Loucy (cell line): ENCODE results near the gene PFN4.
A peak's percentile ranks its signal among the peaks of the same experiment; 100 is the strongest.

Experiments
- H2AFZ ChIP-seq: fragments of 200-600 bp; sonication (generic); 2 replicates; pipeline ENCODE4 v1.6.0; 2016; ENCODE audit warnings: antibody characterized with exemption, mild to moderate bottlenecking, low read length, moderate library complexity
- H3F3A ChIP-seq: fragments of 200-600 bp; 2 replicates; pipeline ENCODE4 v1.6.0; 2016; ENCODE audit warnings: antibody characterized with exemption, low read depth, mild to moderate bottlenecking
- H3K27me3 ChIP-seq: fragments of 200-600 bp; sonication (generic); 2 replicates; pipeline ENCODE4 v1.6.1; 2014; ENCODE audit warnings: low read length, mild to moderate bottlenecking; ENCODE audit not compliant: insufficient read depth, poor library complexity, severe bottlenecking
- H3K36me3 ChIP-seq: fragments of 200-600 bp; sonication (generic); 2 replicates; pipeline ENCODE4 v1.6.1; 2016; ENCODE audit warnings: low read length; ENCODE audit not compliant: insufficient read depth
- H3K4me1 ChIP-seq: fragments of 200-600 bp; sonication (generic); 2 replicates; pipeline ENCODE4 v1.5.1; 2014; ENCODE audit warnings: low read length, mild to moderate bottlenecking; ENCODE audit not compliant: insufficient read depth, poor library complexity, severe bottlenecking
- H3K4me2 ChIP-seq: fragments of 200-600 bp; sonication (generic); 2 replicates; pipeline ENCODE4 v1.6.0; 2014; ENCODE audit warnings: antibody characterized with exemption, low read length, low read depth, mild to moderate bottlenecking; ENCODE audit not compliant: poor library complexity, severe bottlenecking
- H3K4me3 ChIP-seq: fragments of 200-600 bp; sonication (generic); 2 replicates; pipeline ENCODE4 v1.5.1; 2014; ENCODE audit warnings: low read length, mild to moderate bottlenecking, mixed read lengths; ENCODE audit not compliant: poor library complexity, severe bottlenecking
- H3K79me2 ChIP-seq: fragments of 200-600 bp; sonication (generic); 2 replicates; pipeline ENCODE4 v1.6.1; 2014; ENCODE audit warnings: low read length; ENCODE audit not compliant: insufficient read depth
- H3K9ac ChIP-seq: fragments of 200-600 bp; sonication (generic); 2 replicates; pipeline ENCODE4 v1.6.0; 2014; ENCODE audit warnings: mild to moderate bottlenecking, low read depth, low read length, moderate library complexity; ENCODE audit not compliant: poor library complexity, severe bottlenecking
- H3K9me2 ChIP-seq: fragments of 200-600 bp; sonication (generic); replicated peaks from 2 replicates; pipeline ENCODE4 v1.6.1; 2016; ENCODE audit warnings: low read depth, low read length, mixed read lengths
- H3K9me3 ChIP-seq: fragments of 200-600 bp; sonication (generic); 2 replicates; pipeline ENCODE4 v1.6.1; 2014; ENCODE audit warnings: mild to moderate bottlenecking, antibody characterized with exemption, low read length, low read depth; ENCODE audit not compliant: insufficient read depth
- H4K20me1 ChIP-seq: fragments of 200-600 bp; sonication (generic); 2 replicates; pipeline ENCODE4 v1.6.0; 2014; ENCODE audit warnings: antibody characterized with exemption, low read length, mild to moderate bottlenecking; ENCODE audit not compliant: insufficient read depth, poor library complexity, severe bottlenecking
- CTCF ChIP-seq: fragments of 200-600 bp; sonication (generic); conservative IDR thresholded peaks from 2 replicates; pipeline ENCODE4 v1.5.1; 2014; ENCODE audit warnings: mild to moderate bottlenecking, antibody characterized with exemption, low read length
- EZH2phosphoT487 ChIP-seq: fragments of 200-600 bp; IDR thresholded peaks from 2 replicates; pipeline ENCODE4 v1.6.1; 2018; ENCODE audit warnings: antibody characterized with exemption, mild to moderate bottlenecking, moderate library complexity, borderline replicate concordance

PFN4 gene

DNA sequence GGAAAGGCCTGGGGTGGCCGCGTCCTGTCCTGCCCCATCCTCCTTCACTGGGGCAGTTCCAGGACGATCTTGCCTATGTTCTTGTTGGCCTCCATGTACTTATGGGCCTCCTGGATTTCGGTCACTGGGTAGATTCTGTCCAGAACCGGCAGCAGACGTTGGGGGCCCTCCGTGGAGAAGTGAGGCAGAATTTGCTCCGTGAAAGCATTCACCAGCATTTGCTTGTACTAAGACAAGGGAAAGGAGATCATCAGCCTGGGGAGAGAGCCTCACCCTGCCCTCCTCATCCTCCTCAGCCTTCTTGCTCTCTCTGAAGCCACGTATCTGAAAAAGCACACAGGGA, 45.6 kb downstream of the PFN4 start:
- TF ChIP-seq CTCF (no peak), EZH2phosphoT487 (no peak)
- Histone ChIP-seq H4K20me1 (peaks cover 17% of the 10 kb centered on the region), H3K36me3 (no peaks in the 10 kb centered on the region; the same call in 1 of the 2 replicates), H3K4me2 (peak overlapping the region; percentile 75), H3F3A (no peaks in the 10 kb centered on the region; the same call in 1 of the 2 replicates), H3K4me3 (peak overlapping the region; percentile 77), H2AFZ (0 out of 2 replicates have a peak overlapping the region, but pooled peaks have one; percentile 33), H3K79me2 (peaks cover 40% of the 10 kb centered on the region), H3K9me2 (no peaks in the 10 kb centered on the region), H3K4me1 (peaks cover 38% of the 10 kb centered on the region), H3K9me3 (no peaks in the 10 kb centered on the region), H3K9ac (peak overlapping the region; percentile 78), H3K27me3 (no peaks in the 10 kb centered on the region)

DNA sequence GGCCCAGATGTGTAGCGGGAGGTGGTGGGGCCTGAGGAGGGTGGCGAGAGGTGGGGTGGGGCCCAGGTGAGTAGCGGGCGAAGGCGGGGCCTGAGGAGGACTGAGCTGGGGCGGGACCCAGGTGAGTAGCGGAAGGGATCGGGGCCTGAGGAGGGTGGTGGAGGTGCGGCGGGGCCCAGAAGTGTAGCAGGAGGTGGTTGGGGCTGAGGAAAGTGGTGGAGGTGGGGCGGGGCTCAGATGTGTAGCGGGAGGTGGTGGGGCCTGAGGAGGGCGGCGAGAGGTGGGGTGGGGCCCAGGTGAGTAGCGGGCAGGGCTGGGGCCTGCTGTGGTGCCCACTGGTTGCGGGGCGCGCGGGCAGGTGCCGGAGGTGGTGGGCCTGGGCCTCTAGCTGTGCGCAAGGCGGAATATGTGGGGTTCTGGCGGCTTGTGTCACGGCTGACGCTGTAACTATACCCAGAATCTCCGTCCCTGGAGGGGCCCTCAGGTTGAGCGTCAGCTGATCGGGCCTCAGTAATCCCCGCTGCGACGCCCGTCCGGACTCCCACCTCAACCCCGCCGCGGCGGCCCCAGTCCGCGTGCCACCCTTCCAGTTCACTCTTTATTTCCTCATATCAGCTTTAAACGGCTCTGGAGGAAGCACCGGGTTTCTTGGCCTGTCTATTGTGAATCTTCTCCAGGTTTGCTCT, 46.1 kb downstream of the PFN4 start:
- Histone ChIP-seq H3K79me2 (peaks cover 44% of the 10 kb centered on the region), H3K27me3 (no peaks in the 10 kb centered on the region), H3K4me3 (peak overlapping the region; percentile 77), H3K9me2 (no peaks in the 10 kb centered on the region), H3K4me2 (peak overlapping the region; percentile 75), H2AFZ (peak overlapping the region; percentile 33), H3K36me3 (no peaks in the 10 kb centered on the region; the same call in 1 of the 2 replicates), H4K20me1 (peaks cover 20% of the 10 kb centered on the region), H3K9ac (peak overlapping the region; percentile 78), H3F3A (no peaks in the 10 kb centered on the region; the same call in 1 of the 2 replicates), H3K4me1 (peaks cover 41% of the 10 kb centered on the region), H3K9me3 (no peaks in the 10 kb centered on the region)
- no peak for TF ChIP-seq EZH2phosphoT487
- no peak for TF ChIP-seq CTCF

DNA sequence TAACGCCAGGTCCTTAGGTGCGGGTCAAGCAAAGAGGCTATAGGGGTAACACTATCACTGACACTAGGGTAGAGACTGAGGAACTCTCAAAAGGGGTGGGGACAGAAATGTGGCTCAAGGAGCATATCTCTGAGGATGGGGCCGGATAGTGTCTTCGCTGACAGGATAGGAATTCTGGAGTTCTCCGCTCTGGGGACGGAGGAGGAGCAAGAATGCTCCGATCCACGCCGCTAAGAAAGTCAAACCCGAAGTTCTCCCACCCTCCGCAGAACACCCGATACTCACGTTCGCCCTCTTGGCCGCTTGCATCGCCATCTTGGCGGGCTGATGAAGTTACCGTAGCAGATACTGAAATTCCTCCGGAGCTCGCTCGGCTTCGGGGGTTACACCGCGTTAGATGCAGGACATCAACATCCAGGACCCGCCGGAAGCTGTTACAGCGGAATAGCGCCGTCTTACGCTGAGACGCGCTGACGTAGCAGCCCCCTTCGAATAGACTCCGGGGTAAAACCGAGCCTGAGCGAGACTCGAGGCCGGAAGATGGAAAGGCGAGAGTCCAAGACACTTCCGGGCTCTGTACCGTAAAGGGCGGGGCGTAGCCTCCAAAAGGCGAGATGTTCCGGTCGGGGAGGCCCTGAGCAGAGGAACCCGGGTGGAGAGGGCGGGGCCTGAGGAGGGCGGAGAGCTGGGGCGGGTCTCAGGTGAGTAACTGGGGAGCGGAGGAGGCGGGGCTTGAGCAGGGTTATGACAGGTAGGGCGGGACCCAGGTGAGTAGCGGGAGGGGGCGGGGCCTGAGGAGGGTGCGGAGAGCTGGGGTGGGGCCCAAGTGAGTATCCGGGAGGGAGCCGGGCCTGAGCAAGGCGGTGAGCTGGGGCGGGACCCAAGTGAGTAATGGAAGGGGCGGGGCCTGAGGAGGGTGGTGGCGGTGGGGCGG, 47.0 kb downstream of the PFN4 start, which contains the start of gene SF3B6:
SF3B6 (minus strand) TSS at position 412 of the 934 bp plus-strand sequence; CDS start at position 315, 97 bp downstream.
- no peaks in the 10 kb centered on the region; the same call in 1 of the 2 replicates for H3K36me3 ChIP-seq
- peaks cover 22% of the 10 kb centered on the region for H4K20me1 ChIP-seq
- H3K79me2 ChIP-seq, result peaks cover 51% of the 10 kb centered on the region
- H3K4me2 ChIP-seq, result peak within 1 kb of the TSS; percentile 83
- H3K9me3 ChIP-seq, result no peaks in the 10 kb centered on the region
- H3K4me1 ChIP-seq, result peaks cover 41% of the 10 kb centered on the region
- TF ChIP-seq EZH2phosphoT487 (no peak), CTCF (no peak)
- no peaks in the 10 kb centered on the region; the same call in 1 of the 2 replicates for H3F3A ChIP-seq
- H3K9me2 ChIP-seq, result no peaks in the 10 kb centered on the region
- peak within 1 kb of the TSS; percentile 77 for H3K4me3 ChIP-seq
- peak within 1 kb of the TSS; percentile 78 for H3K9ac ChIP-seq
- H2AFZ ChIP-seq, result peak within 1 kb of the TSS; percentile 66
- no peaks in the 10 kb centered on the region for H3K27me3 ChIP-seq
